T-helper 1 cell treated with Interleukin-12 subunit alpha and Interleukin-12 subunit beta and Interleukin-4 antibody, amounts not matched to agents 30 μg/mL and 1 μg/mL, for 36 hours (primary cell): ENCODE measurements around the gene FMN1.

Experiments
- H3K27ac Mint-ChIP-seq: one replicate; pipeline ENCODE4 v1.8.0; 2021; ENCODE audit warnings: mild to moderate bottlenecking, mixed read lengths
- H3K27me3 Mint-ChIP-seq: one replicate; pipeline ENCODE4 v1.8.0; 2021; ENCODE audit warnings: low read depth, mixed read lengths
- H3K36me3 Mint-ChIP-seq: one replicate; pipeline ENCODE4 v1.8.0; 2021; ENCODE audit warnings: low read depth, mixed read lengths
- H3K4me1 Mint-ChIP-seq: one replicate; pipeline ENCODE4 v1.8.0; 2021; ENCODE audit warnings: low read depth, mixed read lengths
- H3K4me3 Mint-ChIP-seq: one replicate; pipeline ENCODE4 v1.8.0; 2021; ENCODE audit warnings: mild to moderate bottlenecking, moderate library complexity, mixed read lengths
- H3K9me3 Mint-ChIP-seq: one replicate; pipeline ENCODE4 v1.8.0; 2021; ENCODE audit warnings: mixed read lengths

The FMN1 gene

GRCh38 chr15:33188159-33188558, 6.4 kb downstream of the FMN1 start:
- Mint-ChIP-seq H3K9me3 (no peaks in the 10 kb centered on the region), H3K4me3 (no peak overlapping the region), H3K36me3 (no peaks in the 10 kb centered on the region), H3K4me1 (no peaks in the 10 kb centered on the region), H3K27me3 (peaks cover 47% of the 10 kb centered on the region), H3K27ac (no peak overlapping the region)

GRCh38 chr15:33183334-33183733, 11.2 kb downstream of the FMN1 start:
- Mint-ChIP-seq H3K27ac (no peak overlapping the region), H3K4me3 (no peak overlapping the region), H3K4me1 (no peaks in the 10 kb centered on the region), H3K27me3 (peaks cover 12% of the 10 kb centered on the region), H3K9me3 (no peaks in the 10 kb centered on the region), H3K36me3 (no peaks in the 10 kb centered on the region)

- no peak overlapping the region for H3K27ac Mint-ChIP-seq
Observed at GRCh38 chr15:33182926-33183325, 11.6 kb downstream of the FMN1 start.

GRCh38 chr15:33182278-33182905, 12.1 kb downstream of the FMN1 start:
- H3K9me3 Mint-ChIP-seq, result no peaks in the 10 kb centered on the region

More at GRCh38 chr15:33182926-33183325, 11.6 kb downstream of the FMN1 start:
- Mint-ChIP-seq H3K4me1 (no peaks in the 10 kb centered on the region), H3K27me3 (peaks cover 10% of the 10 kb centered on the region), H3K9me3 (no peaks in the 10 kb centered on the region), H3K4me3 (no peak overlapping the region), H3K36me3 (no peaks in the 10 kb centered on the region)

GRCh38 chr15:33179874-33180273, 14.6 kb downstream of the FMN1 start:
- Mint-ChIP-seq H3K4me3 (no peak overlapping the region), H3K27ac (no peak overlapping the region), H3K4me1 (no peaks in the 10 kb centered on the region), H3K27me3 (peaks cover 4% of the 10 kb centered on the region), H3K9me3 (no peaks in the 10 kb centered on the region), H3K36me3 (no peaks in the 10 kb centered on the region)

More at GRCh38 chr15:33182278-33182905, 12.1 kb downstream of the FMN1 start:
- H3K4me1 Mint-ChIP-seq, result no peaks in the 10 kb centered on the region
- H3K27me3 Mint-ChIP-seq, result peaks cover 8% of the 10 kb centered on the region
- no peak overlapping the region for H3K4me3 Mint-ChIP-seq
- no peak overlapping the region for H3K27ac Mint-ChIP-seq
- no peaks in the 10 kb centered on the region for H3K36me3 Mint-ChIP-seq

GRCh38 chr15:33171202-33171601, 23.3 kb downstream of the FMN1 start:
- H3K4me1 Mint-ChIP-seq, result no peaks in the 10 kb centered on the region
- H3K27me3 Mint-ChIP-seq, result peaks cover 12% of the 10 kb centered on the region
- H3K9me3 Mint-ChIP-seq, result no peaks in the 10 kb centered on the region
- no peak overlapping the region for H3K4me3 Mint-ChIP-seq
- no peak overlapping the region for H3K27ac Mint-ChIP-seq
- H3K36me3 Mint-ChIP-seq, result no peaks in the 10 kb centered on the region

GRCh38 chr15:33169625-33170024, 24.9 kb downstream of the FMN1 start:
- Mint-ChIP-seq H3K27ac (no peak overlapping the region), H3K9me3 (no peaks in the 10 kb centered on the region), H3K27me3 (peaks cover 12% of the 10 kb centered on the region), H3K36me3 (no peaks in the 10 kb centered on the region), H3K4me1 (no peaks in the 10 kb centered on the region), H3K4me3 (no peak overlapping the region)

- Mint-ChIP-seq H3K9me3 (no peaks in the 10 kb centered on the region), H3K27me3 (peaks cover 12% of the 10 kb centered on the region), H3K27ac (no peak overlapping the region), H3K4me1 (no peaks in the 10 kb centered on the region), H3K36me3 (no peaks in the 10 kb centered on the region), H3K4me3 (no peak overlapping the region)
Observed at GRCh38 chr15:33168444-33168843, 26.1 kb downstream of the FMN1 start.

- H3K36me3 Mint-ChIP-seq, result no peaks in the 10 kb centered on the region
- H3K27me3 Mint-ChIP-seq, result peaks cover 19% of the 10 kb centered on the region
- peaks cover 5% of the 10 kb centered on the region for H3K4me1 Mint-ChIP-seq
- no peak overlapping the region for H3K4me3 Mint-ChIP-seq
- H3K9me3 Mint-ChIP-seq, result no peaks in the 10 kb centered on the region
- no peak overlapping the region for H3K27ac Mint-ChIP-seq
Observed at GRCh38 chr15:33163816-33164215, 30.7 kb downstream of the FMN1 start.

GRCh38 chr15:33161209-33161608, 33.3 kb downstream of the FMN1 start:
- Mint-ChIP-seq H3K9me3 (no peaks in the 10 kb centered on the region), H3K36me3 (no peaks in the 10 kb centered on the region), H3K4me1 (peaks cover 5% of the 10 kb centered on the region), H3K27me3 (peaks cover 17% of the 10 kb centered on the region), H3K4me3 (no peak overlapping the region), H3K27ac (no peak overlapping the region)

- Mint-ChIP-seq H3K9me3 (no peaks in the 10 kb centered on the region), H3K36me3 (no peaks in the 10 kb centered on the region), H3K4me3 (no peak overlapping the region), H3K27me3 (peaks cover 21% of the 10 kb centered on the region), H3K27ac (no peak overlapping the region), H3K4me1 (peaks cover 5% of the 10 kb centered on the region)
Observed at GRCh38 chr15:33160581-33161165, 33.8 kb downstream of the FMN1 start.

GRCh38 chr15:33159726-33160453, 34.6 kb downstream of the FMN1 start:
- no peak overlapping the region for H3K27ac Mint-ChIP-seq
- peaks cover 22% of the 10 kb centered on the region for H3K27me3 Mint-ChIP-seq
- no peaks in the 10 kb centered on the region for H3K36me3 Mint-ChIP-seq
- peaks cover 5% of the 10 kb centered on the region for H3K4me1 Mint-ChIP-seq
- no peak overlapping the region for H3K4me3 Mint-ChIP-seq
- H3K9me3 Mint-ChIP-seq, result no peaks in the 10 kb centered on the region

GRCh38 chr15:33158366-33158765, 36.1 kb downstream of the FMN1 start:
- H3K9me3 Mint-ChIP-seq, result no peaks in the 10 kb centered on the region
- H3K27me3 Mint-ChIP-seq, result peaks cover 22% of the 10 kb centered on the region
- no peak overlapping the region for H3K4me3 Mint-ChIP-seq
- no peak overlapping the region for H3K27ac Mint-ChIP-seq
- H3K36me3 Mint-ChIP-seq, result no peaks in the 10 kb centered on the region
- H3K4me1 Mint-ChIP-seq, result peaks cover 5% of the 10 kb centered on the region

GRCh38 chr15:33157371-33158037, 37.0 kb downstream of the FMN1 start:
- no peaks in the 10 kb centered on the region for H3K9me3 Mint-ChIP-seq
- no peak overlapping the region for H3K4me3 Mint-ChIP-seq
- peaks cover 21% of the 10 kb centered on the region for H3K27me3 Mint-ChIP-seq
- H3K27ac Mint-ChIP-seq, result no peak overlapping the region
- H3K4me1 Mint-ChIP-seq, result peaks cover 5% of the 10 kb centered on the region
- no peaks in the 10 kb centered on the region for H3K36me3 Mint-ChIP-seq
